ENCODE results near the gene TP73.

- TF ChIP-seq CTCF (IDR thresholded peaks at IDR 0.05): no peak
- TF ChIP-seq POLR2A (IDR thresholded peaks at IDR 0.05): no peak
Observed at GRCh38 chr1:3677484-3677883, 25.2 kb downstream of the TP73 start.
